Activated naive CD4-positive, alpha-beta T cell treated with anti-CD3 and anti-CD28 coated beads, Interleukin-2, amount 50 U/mL, for 16 hours (primary cell): ENCODE results near the gene CCM2.

Experiments used
- DNase-seq: peaks from one replicate; pipeline ENCODE4 v3.0.0-alpha.2; 2020

The CCM2 gene

DNA sequence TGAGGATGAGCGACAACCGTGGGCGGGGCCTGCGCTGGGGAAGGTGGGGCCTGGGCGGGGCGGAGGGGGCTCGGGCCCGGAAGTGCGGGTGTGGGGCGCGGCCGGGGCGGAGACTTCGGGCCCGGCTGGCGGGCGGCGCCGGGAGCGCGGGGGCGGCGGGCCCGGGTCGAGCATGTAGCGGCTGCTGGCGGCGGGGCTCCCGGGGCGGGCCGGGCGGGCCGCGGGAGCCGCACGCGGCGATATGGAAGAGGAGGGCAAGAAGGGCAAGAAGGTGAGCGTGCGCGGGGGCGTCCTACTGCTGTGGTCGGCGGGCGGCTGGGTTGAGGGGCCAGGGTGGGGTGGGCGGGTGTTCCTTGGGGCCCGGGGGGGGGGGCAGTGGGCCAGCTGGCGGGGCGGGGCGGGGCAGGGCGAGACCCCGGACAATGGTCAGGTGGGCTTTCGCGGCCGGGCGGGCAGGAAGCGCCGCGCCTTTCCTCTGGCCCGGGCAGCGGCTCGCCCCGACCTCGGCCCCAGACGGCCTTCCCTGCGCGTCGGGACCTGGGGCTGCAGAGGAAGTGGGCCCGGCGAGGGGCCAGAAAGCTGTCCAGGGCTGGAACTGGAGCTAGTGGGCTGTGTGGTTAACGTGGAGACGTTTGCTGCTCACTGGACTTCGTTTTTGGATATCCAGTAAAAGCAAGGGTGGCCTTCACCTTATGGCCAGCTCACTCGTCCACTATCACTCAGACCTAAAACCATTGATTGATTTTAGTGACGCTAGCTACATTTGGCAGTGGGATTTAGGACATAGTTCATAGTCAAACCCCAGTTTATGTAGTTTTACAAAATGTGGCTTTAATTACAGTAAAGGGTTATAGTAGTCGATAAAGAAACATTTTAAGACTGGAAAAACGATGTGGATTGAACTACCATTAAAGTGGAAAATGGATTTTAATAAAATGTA lies at the start of gene CCM2:
CCM2 (plus strand) TSS at position 109 of the 940 bp plus-strand sequence; CDS start at position 242, 133 bp downstream.
- no peak for DNase-seq

- no peak for DNase-seq
These were observed 46.8 kb upstream of the CCM2 start for GRCh38 chr7:44953156-44953555.

- no peak for DNase-seq
These were observed 44.3 kb upstream of the CCM2 start for GRCh38 chr7:44955733-44956132.

- DNase-seq: no peak
These were observed 43.7 kb upstream of the CCM2 start for GRCh38 chr7:44956157-44956766.

DNA sequence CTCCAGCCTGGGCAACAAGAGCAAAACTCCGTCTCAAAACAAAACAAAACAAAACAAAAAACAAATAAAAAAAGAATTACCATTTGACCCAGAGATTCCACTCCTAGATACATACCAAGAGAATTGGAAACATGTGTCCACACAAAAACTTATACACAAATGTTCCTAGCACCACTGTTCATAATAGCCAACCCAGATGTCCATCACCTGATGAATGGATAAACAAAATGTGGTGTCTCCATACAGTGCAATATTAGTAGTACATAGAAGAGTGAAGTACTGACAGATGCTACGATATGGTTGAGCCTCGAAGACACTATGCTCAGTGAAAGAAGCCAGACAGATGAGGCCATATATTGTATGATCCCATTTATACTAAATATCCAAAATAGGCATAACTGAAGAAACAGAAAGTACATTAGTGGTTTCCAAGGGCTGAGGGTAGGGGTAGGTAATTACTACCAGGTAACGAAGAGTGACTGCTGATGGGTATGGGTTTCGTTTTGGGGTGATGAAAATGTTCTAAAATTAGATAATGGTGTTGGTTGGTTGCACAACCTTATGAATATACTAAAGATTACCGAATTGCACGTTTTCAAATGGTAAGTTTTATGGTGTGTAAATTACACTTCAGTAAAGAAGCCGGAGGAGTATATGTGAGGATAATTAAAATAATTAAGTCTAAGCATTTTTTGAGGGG lies 41.2 kb upstream of the CCM2 start:
- DNase-seq: no peak

GRCh38 chr7:44959433-44959951 lies 40.5 kb upstream of the CCM2 start:
- DNase-seq: no peak

GRCh38 chr7:44960011-44960580 lies 39.9 kb upstream of the CCM2 start:
- no peak for DNase-seq

- DNase-seq: no peak
These were observed 38.0 kb upstream of the CCM2 start for GRCh38 chr7:44961844-44962482.

DNA sequence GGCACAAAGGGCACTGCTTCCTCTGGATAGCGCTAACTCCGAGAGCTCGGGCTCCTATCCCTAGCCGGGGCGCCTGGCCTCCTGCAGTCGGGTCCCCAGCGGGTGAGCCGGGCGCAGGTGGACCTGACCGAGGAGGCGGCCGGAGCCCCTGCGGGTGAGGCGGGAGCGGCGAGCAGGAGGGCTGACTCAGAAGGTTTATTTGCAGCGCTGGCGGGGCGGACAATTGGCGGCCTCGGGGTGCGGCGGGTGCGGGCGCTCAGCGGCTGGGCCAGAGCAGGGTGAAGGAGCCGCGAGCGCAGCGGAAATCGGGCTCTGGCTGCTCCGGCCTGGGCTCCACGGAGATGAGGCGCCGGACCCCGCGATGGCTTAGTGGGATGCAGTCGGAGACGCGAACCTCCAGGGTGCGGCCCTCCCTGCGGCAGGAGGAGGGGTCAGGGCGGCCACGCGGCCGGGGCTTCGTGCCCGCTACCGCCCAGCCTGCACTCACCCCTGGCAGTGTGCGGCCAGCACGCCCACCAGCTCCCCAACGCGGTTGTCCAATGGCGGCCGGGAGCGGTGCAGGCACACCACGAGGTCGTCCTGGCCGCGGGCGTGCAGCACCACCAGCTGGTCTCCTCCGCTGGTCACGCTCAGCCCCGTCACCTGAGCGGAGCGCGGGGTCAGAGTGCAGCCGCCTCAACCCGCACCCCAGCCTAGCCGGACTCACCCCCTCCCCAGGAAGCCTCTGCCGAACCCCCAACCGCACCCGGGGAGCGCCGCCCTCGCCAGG lies 37.3 kb upstream of the CCM2 start:
- no peak for DNase-seq

DNA sequence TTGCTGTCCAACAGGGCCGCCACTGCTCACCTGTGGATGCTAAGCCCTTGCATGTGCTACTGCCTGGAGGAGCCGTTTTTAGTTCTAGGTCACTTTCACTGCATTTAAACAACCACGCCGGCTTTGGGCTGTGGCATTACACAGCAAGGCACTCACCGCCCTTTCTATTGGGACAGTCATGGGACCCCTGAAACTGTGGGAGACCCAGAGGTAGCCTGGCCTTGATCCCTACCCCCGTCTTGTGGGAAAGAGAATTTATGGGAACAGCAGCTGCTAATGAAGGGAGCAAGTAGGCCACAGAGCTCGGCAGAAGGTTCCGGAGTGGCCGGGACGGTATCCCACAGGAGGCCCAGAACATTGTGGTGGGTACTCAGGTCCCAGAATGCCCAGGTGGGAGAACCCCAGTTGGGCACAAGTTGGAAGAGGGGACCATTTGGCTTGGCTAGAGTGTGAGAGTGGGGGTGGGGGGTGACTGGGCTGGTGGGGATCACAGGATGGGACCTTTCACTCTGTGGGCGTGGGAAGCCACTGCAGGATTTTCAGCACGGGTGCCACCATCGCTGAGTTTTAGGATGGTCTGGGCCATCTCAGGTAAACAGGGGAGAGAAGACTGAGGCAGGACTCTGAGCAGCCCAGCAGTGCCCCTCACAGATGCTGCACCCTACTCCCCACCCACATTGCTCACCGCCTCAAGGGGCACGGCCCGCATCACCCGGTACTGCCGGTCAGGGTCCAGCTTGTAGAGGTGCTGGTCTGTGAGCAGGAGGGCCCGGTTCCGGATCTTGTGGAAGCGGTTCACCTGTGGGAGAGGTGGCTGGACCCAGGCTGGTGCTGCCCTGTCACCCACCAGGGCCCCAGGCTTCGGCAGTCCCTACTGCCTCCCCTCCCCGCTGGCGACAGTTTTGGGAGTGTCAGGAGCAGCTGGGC lies 36.4 kb upstream of the CCM2 start:
- no peak for DNase-seq

DNA sequence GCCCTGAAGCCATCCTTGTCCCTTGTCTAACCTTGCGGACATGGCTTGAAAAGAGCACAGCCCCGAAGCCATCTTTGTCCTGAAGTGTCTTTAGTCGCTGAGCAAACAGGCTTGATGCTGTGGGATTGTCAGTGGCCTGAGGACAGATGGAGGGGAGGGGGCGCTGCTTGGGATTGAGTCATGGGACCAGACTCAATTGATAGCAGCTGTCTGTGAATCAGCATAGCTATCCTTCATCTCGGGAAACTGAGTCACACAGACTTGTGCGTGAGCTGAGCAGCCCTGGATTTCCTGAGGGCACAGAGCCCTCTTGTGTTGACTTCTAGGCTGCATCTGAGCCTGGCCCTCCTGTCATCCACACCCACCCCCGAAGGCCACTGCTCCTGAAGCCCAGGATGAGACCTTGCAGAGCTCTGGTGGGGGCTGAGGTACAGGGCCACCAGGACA lies 35.6 kb upstream of the CCM2 start:
- DNase-seq: no peak

GRCh38 chr7:44964831-44965440 lies 35.1 kb upstream of the CCM2 start:
- no peak for DNase-seq

DNA sequence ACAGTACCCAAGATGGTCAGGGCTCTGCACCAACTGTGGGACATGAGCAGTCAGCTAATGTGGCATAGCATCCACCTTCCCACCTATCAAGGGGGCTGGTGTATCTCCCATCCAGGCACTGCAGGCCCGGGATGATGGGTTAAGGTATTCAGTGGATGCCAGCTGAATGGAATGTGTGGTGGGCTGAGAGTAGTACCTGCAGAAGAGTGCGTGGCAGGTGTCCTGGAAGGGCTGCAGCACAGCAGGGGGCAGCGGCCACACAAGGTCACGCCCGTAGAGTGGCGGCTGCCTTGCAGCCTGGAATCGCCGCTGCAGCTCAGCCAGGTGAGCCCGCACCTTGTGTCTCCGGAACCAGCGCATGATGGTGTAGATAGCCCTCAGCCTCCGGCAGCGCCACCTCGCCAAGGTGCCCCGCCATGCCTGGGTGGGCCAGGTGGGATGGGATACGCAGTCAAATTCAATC lies 34.5 kb upstream of the CCM2 start:
- no peak for DNase-seq

- DNase-seq: no peak
These were observed 33.9 kb upstream of the CCM2 start for GRCh38 chr7:44965937-44966730.

GRCh38 chr7:44966731-44967538 lies 33.1 kb upstream of the CCM2 start:
- no peak for DNase-seq

GRCh38 chr7:44967571-44968446 lies 32.2 kb upstream of the CCM2 start:
- DNase-seq: no peak
